A549 (cell line): ENCODE data around the gene PUS7L. TPM values are rescaled to one million over a fixed set of nuclear protein-coding genes. Genes with fewer than 3 reads are reported as not detected.

Experiments
- ATAC-seq, 2 experiments: fragments of 200-7000 bp in 1 of 2; fragments of >200 bp in 1 of 2; cut with Nextera tagmentation in 1 of 2; cut with Tn5 transposase in 1 of 2; 3 replicates each; pipeline versions ENCODE4 v1.8.0 to v1.9.1; 2018 to 2020; ENCODE audit warnings: mild to moderate bottlenecking in 1 of 2, moderate library complexity in 1 of 2
- CTCF ChIA-PET: fragments of 300-600 bp; sonication (Branson Sonifier 250); formaldehyde crosslinking; extraction: SDS; loops from one replicate; lab custom pipeline; 2021; ENCODE audit warnings: antibody characterized with exemption, inconsistent platforms; lab: Yijun Ruan, JAX
- POLR2A ChIA-PET: fragments of 350-600 bp; formaldehyde crosslinking; extraction: SDS; loops from one replicate; lab custom pipeline; 2021; ENCODE audit warnings: antibody characterized with exemption, inconsistent platforms; lab: Yijun Ruan, JAX
- DNase-seq, 2 experiments: peaks; one replicate each; pipeline versions ENCODE4 v3.0.0 to v3.0.0-alpha.2; 2011 to 2016; ENCODE audit warnings: low read depth in 1 of 2, low spot score in 1 of 2
- FAIRE-seq: peaks from 2 replicates; lab custom pipeline; 2011; peaks lifted over from hg19 to GRCh38; lab: Jason Lieb, UNC
- H3K27ac ChIP-seq, 2 experiments: fragments of >200 bp; sonication (Bioruptor Twin); formaldehyde crosslinking; 3 replicates each; pipeline ENCODE4 v1.5.1; 2016 to 2017
- H3K4me1 ChIP-seq: fragments of >200 bp; sonication (Bioruptor Twin); formaldehyde crosslinking; 3 replicates; pipeline ENCODE4 v1.6.1; 2016
- H3K4me2 ChIP-seq: fragments of >200 bp; sonication (Bioruptor Twin); formaldehyde crosslinking; 3 replicates; pipeline ENCODE4 v1.6.1; 2016
- H3K4me3 ChIP-seq: fragments of >200 bp; sonication (Bioruptor Twin); formaldehyde crosslinking; 3 replicates; pipeline ENCODE4 v1.5.1; 2016
- H3K9me3 ChIP-seq: fragments of >200 bp; sonication (Bioruptor Twin); formaldehyde crosslinking; 3 replicates; pipeline ENCODE4 v1.6.1; 2016
- CBX8 ChIP-seq: fragments of 200-600 bp; sonication (generic); IDR thresholded peaks from 2 replicates; pipeline ENCODE4 v1.6.1; 2016
- CEBPB ChIP-seq, 2 experiments: fragments of >200 bp in 1 of 2; sonication (Bioruptor Twin) in 1 of 2; formaldehyde crosslinking in 1 of 2; IDR thresholded peaks; 2 replicates each; pipeline ENCODE4 v1.6.1; 2012 to 2016
- CHD2 ChIP-seq: fragments of 150-350 bp; IDR thresholded peaks from 2 replicates; pipeline ENCODE4 v1.6.1; 2014; ENCODE audit warnings: low read length; ENCODE audit not compliant: partially characterized antibody
- CHD4 ChIP-seq: fragments of 200-600 bp; sonication (generic); IDR thresholded peaks from 2 replicates; pipeline ENCODE4 v1.6.1; 2016; ENCODE audit warnings: antibody characterized with exemption, mild to moderate bottlenecking, borderline replicate concordance
- CTCF ChIP-seq: fragments of >200 bp; sonication (Bioruptor Twin); formaldehyde crosslinking; IDR thresholded peaks from 3 replicates; pipeline ENCODE4 v1.5.1; 2016
- E2F6 ChIP-seq: IDR thresholded peaks from 2 replicates; pipeline ENCODE4 v1.6.1; 2012; ENCODE audit warnings: low read depth, borderline replicate concordance
- EHF ChIP-seq: fragments of 250-450 bp; sonication (Bioruptor Pico); IDR thresholded peaks from 2 replicates; pipeline ENCODE4 v1.5.0; 2020; ENCODE audit warnings: mild to moderate bottlenecking
- EHMT2 ChIP-seq: fragments of 200-600 bp; sonication (generic); IDR thresholded peaks from 2 replicates; pipeline ENCODE4 v1.6.1; 2016; ENCODE audit warnings: antibody characterized with exemption, low read depth, mild to moderate bottlenecking, moderate library complexity
- FOSB ChIP-seq: fragments of 250-450 bp; sonication (Bioruptor Pico); IDR thresholded peaks from 2 replicates; pipeline ENCODE4 v1.5.0; 2020; ENCODE audit warnings: mild to moderate bottlenecking, moderate library complexity
- FOXS1 ChIP-seq: fragments of 250-450 bp; sonication (Bioruptor Pico); IDR thresholded peaks from 2 replicates; pipeline ENCODE4 v1.5.0; 2020; ENCODE audit warnings: mild to moderate bottlenecking, moderate library complexity
- GATA3 ChIP-seq: IDR thresholded peaks from 2 replicates; pipeline ENCODE4 v1.6.1; 2012; ENCODE audit warnings: borderline replicate concordance
- HDAC2 ChIP-seq: fragments of 200-600 bp; sonication (generic); IDR thresholded peaks from 2 replicates; pipeline ENCODE4 v1.6.1; 2016
- HEYL ChIP-seq: fragments of 250-450 bp; sonication (Bioruptor Pico); IDR thresholded peaks from 2 replicates; pipeline ENCODE4 v1.8.0; 2021; ENCODE audit warnings: mild to moderate bottlenecking, moderate library complexity
- HOXA7 ChIP-seq: fragments of 250-450 bp; sonication (Bioruptor Pico); IDR thresholded peaks from 2 replicates; pipeline ENCODE4 v1.5.0; 2020; ENCODE audit warnings: mild to moderate bottlenecking, moderate library complexity
- MAFK ChIP-seq: fragments of 450-650 bp; IDR thresholded peaks from 2 replicates; pipeline ENCODE4 v1.6.1; 2014; ENCODE audit not compliant: partially characterized antibody
- NFE2L2 ChIP-seq: fragments of 150-350 bp; conservative IDR thresholded peaks from 2 replicates; pipeline ENCODE4 v1.6.1; 2014; ENCODE audit warnings: low read length
- PBX3 ChIP-seq: IDR thresholded peaks from 2 replicates; pipeline ENCODE4 v1.6.1; 2012
- POLR2AphosphoS2 ChIP-seq: conservative IDR thresholded peaks from 2 replicates; pipeline ENCODE4 v1.6.1; 2012; ENCODE audit warnings: low read length, improper control_type of control experiment, inconsistent platforms
- RAD21 ChIP-seq, 2 experiments: fragments of >200 bp in 1 of 2; sonication (Bioruptor Twin) in 1 of 2; formaldehyde crosslinking in 1 of 2; IDR thresholded peaks in 1 of 2; conservative IDR thresholded peaks in 1 of 2; 2 replicates in 1 of 2; 3 replicates in 1 of 2; pipeline ENCODE4 v1.6.1; 2012 to 2018; ENCODE audit warnings: inconsistent platforms in 1 of 2
- RARB ChIP-seq: fragments of 250-450 bp; sonication (Bioruptor Pico); IDR thresholded peaks from 2 replicates; pipeline ENCODE4 v1.8.0; 2021; ENCODE audit warnings: mild to moderate bottlenecking, moderate library complexity
- RCOR1 ChIP-seq: fragments of 150-350 bp; IDR thresholded peaks from 2 replicates; pipeline ENCODE4 v1.6.1; 2014; ENCODE audit warnings: antibody characterized with exemption, low read length, low read depth
- RFX5 ChIP-seq: fragments of 450-650 bp; IDR thresholded peaks from 2 replicates; pipeline ENCODE4 v1.7.1; 2014; ENCODE audit warnings: antibody characterized with exemption, mild to moderate bottlenecking, moderate library complexity
- RNF2 ChIP-seq: fragments of 200-600 bp; sonication (generic); IDR thresholded peaks from 2 replicates; pipeline ENCODE4 v1.6.1; 2016; ENCODE audit warnings: low read depth, mild to moderate bottlenecking, antibody characterized with exemption, moderate library complexity, borderline replicate concordance
- SMC3 ChIP-seq: fragments of >200 bp; sonication (Bioruptor Twin); formaldehyde crosslinking; IDR thresholded peaks from 3 replicates; pipeline ENCODE4 v1.6.1; 2018; ENCODE audit warnings: inconsistent platforms
- TFCP2L1 ChIP-seq: fragments of 250-450 bp; sonication (Bioruptor Pico); IDR thresholded peaks from 2 replicates; pipeline ENCODE4 v1.5.0; 2021; ENCODE audit warnings: mild to moderate bottlenecking
- USF2 ChIP-seq: fragments of 450-650 bp; IDR thresholded peaks from 2 replicates; pipeline ENCODE4 v1.6.1; 2014; ENCODE audit warnings: antibody characterized with exemption
- ZNF302 ChIP-seq: fragments of 250-450 bp; sonication (Bioruptor Pico); IDR thresholded peaks from 2 replicates; pipeline ENCODE4 v1.9.0; 2021; ENCODE audit warnings: inconsistent platforms, mild to moderate bottlenecking, moderate library complexity
- ZSCAN20 ChIP-seq: fragments of 250-450 bp; sonication (Bioruptor Pico); IDR thresholded peaks from 2 replicates; pipeline ENCODE4 v1.8.0; 2022; ENCODE audit warnings: mild to moderate bottlenecking, moderate library complexity
- polyA plus RNA-seq, 4 experiments: library from polyadenylated mRNA; depleted of rRNA in 3 of 4; stranded (reverse); fragments of >200 nt; fragmentation: RNase III in 1 of 4; extraction: RNeasy Plus Mini Kit Qiagen cat#74134 plus additional on column Dnase treatment in 1 of 4; gene quantifications; 2 replicates in 3 of 4; 3 replicates in 1 of 4; pipeline ENCODE4 v1.2.3, GENCODE V29; 2011 to 2017
- TF ChIP-seq, protein P1 (sequence below): fragments of >200 bp; sonication (Bioruptor Twin); formaldehyde crosslinking; IDR thresholded peaks from 2 replicates; pipeline ENCODE4 v1.6.1; 2016
- TF ChIP-seq, protein P2 (sequence below): fragments of 150-350 bp; IDR thresholded peaks from 2 replicates; pipeline ENCODE4 v1.6.1; 2014; ENCODE audit warnings: low read depth, mild to moderate bottlenecking, low read length

Gene PUS7L
- polyA plus RNA-seq, 2 of the 4 experiments (the other 2 are of a cell fraction): 5.8 to 16.6 TPM

DNA sequence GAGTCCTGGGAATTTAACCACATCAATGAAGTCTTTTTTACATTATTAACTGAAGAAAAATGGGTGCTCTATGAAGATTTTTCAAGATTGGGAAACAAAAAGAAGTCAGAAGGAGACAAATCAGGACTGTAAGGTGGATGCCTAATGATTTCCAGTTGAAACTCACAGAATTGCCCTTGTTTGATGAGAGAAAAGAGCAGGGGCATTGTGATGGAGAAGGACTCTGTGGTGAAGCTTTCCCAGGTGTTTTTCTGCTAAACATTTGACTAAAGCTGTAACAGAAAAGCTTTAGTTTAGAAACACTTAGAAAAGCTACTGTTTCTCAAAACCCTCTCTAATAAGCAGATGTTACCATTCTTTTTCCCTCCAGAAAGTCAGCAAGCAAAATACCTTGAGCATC is 5.9 kb upstream of the PUS7L start (continued):
- no peak for TF ChIP-seq USF2
- TF ChIP-seq HDAC2: no peak

DNA sequence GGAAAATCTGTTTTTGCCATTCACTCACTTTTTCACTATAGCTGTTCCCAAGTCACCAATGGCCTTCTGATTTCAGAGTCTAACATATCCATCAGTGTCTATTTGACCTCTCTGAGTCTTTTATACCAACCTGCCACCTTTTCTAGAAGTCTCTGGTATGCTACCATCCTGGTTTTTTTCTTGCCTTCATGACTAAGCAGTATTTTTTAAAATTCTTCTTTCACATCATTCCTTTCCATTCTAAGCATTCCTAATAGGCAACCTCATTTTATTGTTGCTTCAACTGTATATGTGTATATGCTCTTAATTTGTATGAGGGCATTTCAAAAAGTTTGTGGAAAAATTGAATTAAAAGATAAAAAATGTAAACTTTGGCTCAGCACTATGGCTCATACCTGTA is 5.2 kb upstream of the PUS7L start:
- Histone ChIP-seq H3K4me3 (no peak overlapping the region), H3K9me3 (no peaks in the 10 kb centered on the region), H3K4me2 (no peak overlapping the region), H3K27ac (no peak overlapping the region), H3K4me1 (peaks cover 8% of the 10 kb centered on the region; the same call in 1 of the 3 replicates)
- ATAC-seq (no peak), DNase-seq (no peak), FAIRE-seq (no peak)
- ChIA-PET CTCF (interaction anchor here (3.0 kb wide), 1 partner anchor 119 kb away, joined by 18 read pairs; no protein-coding TSS in a partner anchor), POLR2A (interaction anchor here (1.4 kb wide), 1 partner anchor 42 kb away, joined by 5 read pairs; the partner anchor contains the start of gene TWF1)
- TF ChIP-seq, protein P1, sequence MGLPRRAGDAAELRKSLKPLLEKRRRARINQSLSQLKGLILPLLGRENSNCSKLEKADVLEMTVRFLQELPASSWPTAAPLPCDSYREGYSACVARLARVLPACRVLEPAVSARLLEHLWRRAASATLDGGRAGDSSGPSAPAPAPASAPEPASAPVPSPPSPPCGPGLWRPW: no peak
- TF ChIP-seq PBX3 (no peak), CHD4 (no peak), RAD21 (conservative IDR thresholded peaks at IDR 0.05 in 1 of 2, IDR thresholded peaks at IDR 0.05 in 1 of 2) (no peak), GATA3 (no peak), HEYL (CRISPR knock-in tag) (no peak), SMC3 (no peak), CHD2 (no peak), EHF (CRISPR knock-in tag) (no peak), POLR2AphosphoS2 (no peak), ZSCAN20 (CRISPR knock-in tag) (no peak), FOXS1 (CRISPR knock-in tag) (no peak), EHMT2 (no peak), MAFK (no peak), NFE2L2 (no peak), RCOR1 (no peak), HOXA7 (no peak)
- TF ChIP-seq, protein P2, sequence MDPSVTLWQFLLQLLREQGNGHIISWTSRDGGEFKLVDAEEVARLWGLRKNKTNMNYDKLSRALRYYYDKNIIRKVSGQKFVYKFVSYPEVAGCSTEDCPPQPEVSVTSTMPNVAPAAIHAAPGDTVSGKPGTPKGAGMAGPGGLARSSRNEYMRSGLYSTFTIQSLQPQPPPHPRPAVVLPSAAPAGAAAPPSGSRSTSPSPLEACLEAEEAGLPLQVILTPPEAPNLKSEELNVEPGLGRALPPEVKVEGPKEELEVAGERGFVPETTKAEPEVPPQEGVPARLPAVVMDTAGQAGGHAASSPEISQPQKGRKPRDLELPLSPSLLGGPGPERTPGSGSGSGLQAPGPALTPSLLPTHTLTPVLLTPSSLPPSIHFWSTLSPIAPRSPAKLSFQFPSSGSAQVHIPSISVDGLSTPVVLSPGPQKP: no peak

DNA sequence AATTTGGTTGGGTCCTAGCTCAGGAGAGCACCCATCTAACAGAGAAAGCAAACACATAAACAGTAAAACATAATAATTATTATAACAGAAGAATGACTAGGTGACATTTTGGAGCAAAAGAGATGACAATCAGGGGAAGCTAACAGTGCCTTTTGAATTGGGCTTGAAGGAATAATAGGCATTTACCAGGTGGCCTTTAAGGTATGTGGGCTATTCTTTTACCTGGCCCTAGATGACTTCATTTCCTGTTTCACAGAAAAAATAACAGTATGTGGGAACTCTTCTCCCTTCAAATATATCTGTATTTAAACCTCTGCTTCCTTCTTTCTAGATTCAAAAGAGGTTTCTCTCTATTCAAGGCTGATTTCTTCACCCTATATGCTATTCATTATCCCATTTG is 4.0 kb upstream of the PUS7L start:
- CTCF ChIA-PET: interaction anchor here (1.3 to 3.0 kb wide), 2 partner anchors 9 to 120 kb away, joined by 5 to 18 read pairs; no protein-coding TSS in a partner anchor
- POLR2A ChIA-PET: interaction anchor here (1.4 kb wide), 1 partner anchor 43 kb away, joined by 5 read pairs; the partner anchor contains the start of gene TWF1
- Histone ChIP-seq H3K9me3 (no peaks in the 10 kb centered on the region), H3K27ac (no peak overlapping the region), H3K4me3 (no peak overlapping the region), H3K4me2 (no peak overlapping the region), H3K4me1 (peaks cover 11% of the 10 kb centered on the region; the same call in 2 of the 3 replicates)
- FAIRE-seq (no peak), DNase-seq (no peak), ATAC-seq (no peak)
- no peak for TF ChIP-seq CTCF
- TF ChIP-seq HDAC2: no peak
- TF ChIP-seq RNF2: no peak
- no peak for TF ChIP-seq TFCP2L1 (CRISPR knock-in tag)
- no peak for TF ChIP-seq ZSCAN20 (CRISPR knock-in tag)
- no peak for TF ChIP-seq CEBPB (IDR thresholded peaks at IDR 0.05)
- TF ChIP-seq, protein P1: no peak
- TF ChIP-seq FOSB (CRISPR knock-in tag): no peak
- TF ChIP-seq E2F6: no peak
- no peak for TF ChIP-seq CBX8
- TF ChIP-seq, protein P2: no peak
- no peak for TF ChIP-seq ZNF302 (CRISPR knock-in tag)
- TF ChIP-seq RARB (CRISPR knock-in tag): no peak
- TF ChIP-seq NFE2L2: no peak
- no peak for TF ChIP-seq RFX5
